GM19351 (cell line): ENCODE measurements around the gene PTTG2.
"Not testable (repeated sequence)": the region's sequence is repeated elsewhere in the genome, so short reads cannot be mapped to it uniquely, and the experiment has no call there.

Experiments
- ATAC-seq: cut with Tn5 transposase; IDR thresholded peaks from one replicate; pipeline ENCODE4 v1.9.1; 2021; ENCODE audit warnings: mild to moderate bottlenecking, moderate library complexity; ENCODE audit not compliant: unreplicated experiment

Gene PTTG2

GRCh38 chr4:37960098-37960497, at the start of gene PTTG2:
Gene PTTG2, plus strand, starts transcription at chr4:37960398. Its CDS starts 37 bp downstream, at chr4:37960435.
- no peak for ATAC-seq

GRCh38 chr4:37914539-37914938, 45.7 kb upstream of the PTTG2 start:
- ATAC-seq: no peak

- ATAC-seq: no peak
These were observed 42.8 kb upstream of the PTTG2 start for GRCh38 chr4:37917388-37917787.

GRCh38 chr4:37918653-37919052, 41.5 kb upstream of the PTTG2 start:
- ATAC-seq: no peak

- no peak for ATAC-seq
These were observed 37.9 kb upstream of the PTTG2 start for GRCh38 chr4:37922328-37922727.

DNA sequence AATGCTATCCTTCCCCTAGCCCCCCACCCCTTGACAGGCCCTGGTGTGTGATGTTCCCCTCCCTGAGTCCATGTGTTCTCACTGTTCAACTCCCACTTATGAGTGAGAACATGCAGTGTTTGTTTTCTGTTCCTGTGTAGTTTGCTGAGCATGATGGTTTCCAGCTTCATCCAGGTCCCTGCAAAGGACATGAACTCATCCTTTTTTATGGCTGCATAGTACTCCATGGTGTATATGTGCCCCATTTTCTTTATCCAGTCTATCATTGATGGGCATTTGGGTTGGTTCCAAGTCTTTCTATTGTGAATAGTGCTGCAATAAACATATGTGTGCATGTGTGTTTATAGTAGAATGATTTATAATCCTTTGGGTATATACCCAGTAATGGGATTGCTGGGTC, 37.1 kb upstream of the PTTG2 start:
- ATAC-seq: not testable (repeated sequence)

- no peak for ATAC-seq
These were observed 35.3 kb upstream of the PTTG2 start for GRCh38 chr4:37924946-37925345.

DNA sequence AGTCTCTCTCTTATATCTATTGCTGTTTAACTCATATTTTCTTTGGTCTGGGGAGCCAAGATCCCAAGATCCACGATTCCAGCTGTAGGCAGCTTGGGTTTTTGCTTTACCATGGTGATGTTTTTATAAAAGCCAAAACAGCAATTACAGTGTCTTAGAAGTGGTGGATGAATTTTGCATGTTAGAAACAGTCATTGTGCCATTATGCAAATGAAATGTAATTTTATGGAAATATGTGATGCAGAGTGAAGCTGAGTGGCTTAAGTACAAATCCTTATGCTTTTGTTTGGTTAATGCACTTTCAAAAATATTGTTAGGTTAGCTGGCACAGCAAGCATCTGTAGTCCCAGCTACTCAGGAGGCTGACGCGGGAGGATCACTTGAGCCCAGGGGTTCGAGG, 32.8 kb upstream of the PTTG2 start:
- ATAC-seq: no peak

GRCh38 chr4:37928426-37929416, 31.5 kb upstream of the PTTG2 start:
- no peak for ATAC-seq

DNA sequence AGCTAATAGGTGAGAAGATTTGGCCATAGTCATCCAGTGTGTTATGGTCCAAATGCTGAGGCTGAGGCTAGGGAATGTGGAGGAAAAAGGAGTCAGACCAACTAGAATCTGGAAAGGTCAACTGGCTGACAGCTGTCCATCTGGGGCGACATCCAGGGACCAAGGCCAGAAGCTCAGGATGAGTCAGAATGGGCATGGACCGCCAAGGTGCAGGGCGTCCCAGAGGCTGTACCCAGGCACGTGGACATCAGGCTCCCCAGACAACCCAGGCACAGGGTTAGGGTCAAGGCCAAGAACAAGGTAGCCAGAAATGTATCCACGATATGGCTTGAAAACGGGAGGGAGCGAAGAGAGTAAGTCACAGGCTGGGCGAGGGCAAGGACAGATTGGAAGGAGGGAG, 26.1 kb upstream of the PTTG2 start:
- ATAC-seq: no peak

DNA sequence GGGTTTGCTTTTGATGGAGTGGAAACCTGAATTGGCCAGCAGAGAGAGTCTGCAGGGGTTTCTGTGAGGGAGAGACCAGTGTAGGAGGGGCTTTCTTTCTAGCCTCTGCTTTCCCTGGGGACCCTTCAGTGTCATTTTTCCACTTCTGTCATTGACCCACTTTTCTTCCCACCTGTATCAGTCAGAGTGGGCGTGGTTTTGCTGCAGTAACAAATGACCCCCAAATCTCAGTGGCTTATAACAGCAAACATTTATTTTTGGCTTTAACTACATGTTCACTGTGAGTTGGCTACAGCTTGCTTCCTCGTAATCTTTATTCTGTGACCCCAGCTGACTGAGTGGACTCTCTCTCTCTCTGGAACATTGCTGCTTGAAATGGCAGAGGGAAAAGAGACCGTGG, 25.6 kb upstream of the PTTG2 start:
- no peak for ATAC-seq

- ATAC-seq: no peak
These were observed 25.2 kb upstream of the PTTG2 start for GRCh38 chr4:37935026-37935425.

DNA sequence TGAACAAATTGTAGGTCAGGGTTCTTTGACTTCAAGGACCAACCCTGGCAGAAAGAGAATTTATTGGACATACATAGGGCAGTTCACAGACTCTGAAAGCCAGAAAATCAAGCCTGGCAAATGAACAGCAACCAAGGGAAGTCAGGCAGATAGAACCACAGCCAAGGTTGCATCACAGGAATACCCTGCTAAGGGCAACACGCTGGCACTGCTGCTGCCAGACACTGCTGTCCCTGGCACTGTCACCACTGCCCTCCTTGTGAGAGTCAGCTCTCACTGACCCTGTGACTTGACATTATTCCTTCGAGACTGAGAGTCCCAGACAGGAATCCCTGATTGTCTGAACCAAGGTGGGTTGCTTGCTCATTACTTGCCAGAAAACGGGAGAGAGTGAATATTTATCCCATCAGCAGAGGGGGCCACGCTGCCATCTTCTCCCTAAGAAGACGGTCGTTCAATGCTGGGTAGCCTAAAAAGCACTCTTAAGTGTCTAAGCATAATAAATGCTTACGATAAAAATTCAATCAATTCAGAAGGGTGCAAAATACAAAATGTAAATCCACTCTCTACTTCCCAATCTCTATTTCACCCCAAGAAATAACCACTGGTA, 23.2 kb upstream of the PTTG2 start:
- no peak for ATAC-seq

- ATAC-seq: no peak
These were observed 22.0 kb upstream of the PTTG2 start for GRCh38 chr4:37938208-37938607.

GRCh38 chr4:37946503-37947179, 13.6 kb upstream of the PTTG2 start:
- ATAC-seq: no peak

GRCh38 chr4:37948542-37948941, 11.7 kb upstream of the PTTG2 start:
- no peak for ATAC-seq

- no peak for ATAC-seq
These were observed 10.4 kb upstream of the PTTG2 start for GRCh38 chr4:37949636-37950426.

GRCh38 chr4:37951461-37952352, 8.5 kb upstream of the PTTG2 start:
- no peak for ATAC-seq

DNA sequence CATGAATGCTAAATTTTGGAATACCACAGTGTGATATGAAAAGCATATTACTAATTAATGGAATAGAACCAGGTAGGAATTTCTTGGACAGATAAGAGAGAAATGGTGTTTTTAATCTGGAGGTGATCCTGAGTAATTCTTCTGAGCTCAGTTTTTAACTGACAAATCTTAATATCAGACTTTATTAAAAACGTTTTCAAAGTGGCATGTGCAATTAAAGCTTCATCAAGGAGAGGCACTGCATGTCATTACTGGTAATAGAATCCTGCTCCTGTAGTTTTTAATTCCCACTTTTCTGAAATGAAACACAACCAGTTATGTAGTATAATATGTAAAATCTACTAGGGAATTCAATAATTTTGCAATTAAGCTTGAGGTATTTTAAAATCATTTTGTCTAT, 7.0 kb upstream of the PTTG2 start:
- ATAC-seq: no peak
